GM12891 (cell line): ENCODE data around the gene NMBR.

Experiments used
- POLR2A ChIP-seq: IDR thresholded peaks from 2 replicates; pipeline ENCODE4 v1.6.1; 2011; ENCODE audit warnings: low read depth, low read length, control low read depth
- POLR2AphosphoS5 ChIP-seq: IDR thresholded peaks from 2 replicates; pipeline ENCODE4 v1.6.1; 2011; ENCODE audit warnings: low read depth, low read length, control low read depth
- TAF1 ChIP-seq: IDR thresholded peaks from 2 replicates; pipeline ENCODE4 v1.6.1; 2011; ENCODE audit warnings: low read depth, low read length, control low read depth

- TF ChIP-seq POLR2AphosphoS5 = no peak
- no peak for TF ChIP-seq TAF1
- no peak for TF ChIP-seq POLR2A
Observed at GRCh38 chr6:142058551-142059290, 88.2 kb downstream of the NMBR start.
